Measurements from ENCODE around the gene TLL2. TPM values are rescaled to one million over a fixed set of nuclear protein-coding genes. Genes with fewer than 3 reads are reported as not detected.

Gene TLL2
- total and polyA plus RNA-seq, 2 of the 4 experiments (the other 2 are of a cell fraction) = under 0.01 to 0.05 TPM

- BruUV-seq (replicated peaks) = no TSS peak
These were observed 82.3 kb downstream of the TLL2 start for GRCh38 chr10:96431211-96431970.

More at GRCh38 chr10:96431211-96431970, 82.3 kb downstream of the TLL2 start:
- H3K9me1 ChIP-seq (ENCODE audit: insufficient read depth, low read length) = no peaks in the 10 kb centered on the region
- 83% methylated on average over 2 of the region's 15 CpGs; no CpG with 5 or more reads in 1 of the 2 experiments for WGBS, 2 experiments (ENCODE audit: extremely low coverage in 2 of 2, insufficient read length in 1 of 2)
- no peak overlapping the region for H2BK5ac ChIP-seq (ENCODE audit: low read depth, low read length, poor library complexity, severe bottlenecking)
- no peak overlapping the region for H4K5ac ChIP-seq (ENCODE audit: low read depth, low read length)
- intact Hi-C loops (cut with micrococcal nuclease) = no loop called here
- no peak overlapping the region for H3K23ac ChIP-seq (ENCODE audit: low read depth, low read length)
- H3K4ac ChIP-seq (ENCODE audit: low read depth, low read length) = no peak overlapping the region
- ChIA-PET CTCF (no interaction called here), POLR2A (ENCODE audit: unreplicated experiment) (no interaction called here)
- no peak overlapping the region for H4K8ac ChIP-seq (ENCODE audit: low read depth in 2 of 2, low read length in 2 of 2)
- H2BK120ac ChIP-seq (ENCODE audit: low read depth, low read length) = no peak overlapping the region
- no peak overlapping the region for H2BK15ac ChIP-seq (ENCODE audit: low read depth, low read length)
- TF ChIP-seq RCOR1 (IDR thresholded peaks at IDR 0.05; ENCODE audit: insufficient replicate concordance, low read length) (no peak), MXI1 (IDR thresholded peaks at IDR 0.05; ENCODE audit: borderline replicate concordance, low read depth, low read length) (no peak), RFX5 (IDR thresholded peaks at IDR 0.05; ENCODE audit: low read depth, low read length) (no peak), CTCF (conservative IDR thresholded peaks at IDR 0.05; ENCODE audit: low read depth, low read length) (no peak), CEBPB (IDR thresholded peaks at IDR 0.05; ENCODE audit: low read depth, low read length) (no peak), MAZ (IDR thresholded peaks at IDR 0.05; ENCODE audit: borderline replicate concordance, low read depth, low read length) (no peak), MAFK (IDR thresholded peaks at IDR 0.05; ENCODE audit: low read depth, low read length) (no peak)
- TF ChIP-seq, protein P1, sequence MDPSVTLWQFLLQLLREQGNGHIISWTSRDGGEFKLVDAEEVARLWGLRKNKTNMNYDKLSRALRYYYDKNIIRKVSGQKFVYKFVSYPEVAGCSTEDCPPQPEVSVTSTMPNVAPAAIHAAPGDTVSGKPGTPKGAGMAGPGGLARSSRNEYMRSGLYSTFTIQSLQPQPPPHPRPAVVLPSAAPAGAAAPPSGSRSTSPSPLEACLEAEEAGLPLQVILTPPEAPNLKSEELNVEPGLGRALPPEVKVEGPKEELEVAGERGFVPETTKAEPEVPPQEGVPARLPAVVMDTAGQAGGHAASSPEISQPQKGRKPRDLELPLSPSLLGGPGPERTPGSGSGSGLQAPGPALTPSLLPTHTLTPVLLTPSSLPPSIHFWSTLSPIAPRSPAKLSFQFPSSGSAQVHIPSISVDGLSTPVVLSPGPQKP (IDR thresholded peaks at IDR 0.05; ENCODE audit: borderline replicate concordance, low read depth, low read length) = no peak
- H3K18ac ChIP-seq (ENCODE audit: low read depth, low read length) = no peak overlapping the region
- H3K4me1 ChIP-seq (ENCODE audit: control insufficient read depth, insufficient read depth, low read length) = no peaks in the 10 kb centered on the region
- H2AK9ac ChIP-seq (replicated peaks; ENCODE audit: low read depth, low read length, poor library complexity) = no peak overlapping the region
- H3K9ac ChIP-seq (ENCODE audit: low read depth, low read length) = no peak overlapping the region
- DNase-seq (no peak), ATAC-seq (ENCODE audit: low read depth) (no peak)
- H2AFZ ChIP-seq (replicated peaks; ENCODE audit: low read length, poor library complexity) = no peak overlapping the region
- in situ Hi-C loops (cut with MboI; ENCODE audit: low sequenced_read_pairs) = no loop called here
- no peak overlapping the region for H3K14ac ChIP-seq (replicated peaks; ENCODE audit: low read depth, low read length)
- H3K27ac ChIP-seq (ENCODE audit: insufficient read depth, low read length) = no peak overlapping the region
- H3K79me1 ChIP-seq (ENCODE audit: low read depth in 1 of 2, low read length in 2 of 2) = no peaks in the 10 kb centered on the region
- no peak overlapping the region for H2AK5ac ChIP-seq (ENCODE audit: low read depth, low read length)
- H3K27me3 ChIP-seq (ENCODE audit: control insufficient read depth, insufficient read depth, low read length) = no peaks in the 10 kb centered on the region
- H3K4me3 ChIP-seq (ENCODE audit: insufficient read depth, low read depth, low read length) = no peak overlapping the region
- dilution Hi-C loops (cut with HindIII; ENCODE audit: low sequenced_read_pairs, unreplicated experiment) = no loop called here
- H3K36me3 ChIP-seq (ENCODE audit: control insufficient read depth, insufficient read depth, low read length) = no peaks in the 10 kb centered on the region
- H4K20me1 ChIP-seq (ENCODE audit: insufficient read depth, low read length) = no peaks in the 10 kb centered on the region
- no peak overlapping the region for H3K56ac ChIP-seq (ENCODE audit: extremely low read depth, insufficient read depth, low read length)
- H2BK20ac ChIP-seq (ENCODE audit: low read depth, low read length) = no peak overlapping the region
- H3K9me3 ChIP-seq (ENCODE audit: control insufficient read depth, insufficient read depth, low read length) = no peaks in the 10 kb centered on the region
- H3K4me2 ChIP-seq (ENCODE audit: low read depth, low read length) = no peak overlapping the region
- no peak overlapping the region for H4K91ac ChIP-seq (ENCODE audit: insufficient read depth, low read depth, low read length)
